OCI-M2 (cell line): ENCODE data around the gene ECE1.

Source experiments
- DNase-seq: peaks from one replicate; lab custom pipeline; 2025; ENCODE audit not compliant: unreplicated experiment; lab: John Stamatoyannopoulos, UW

The ECE1 gene

GRCh38 chr1:21325731-21326387 is 35.6 kb upstream of the ECE1 start:
- no peak for DNase-seq

GRCh38 chr1:21325231-21325718 is 35.0 kb upstream of the ECE1 start:
- DNase-seq: no peak

GRCh38 chr1:21324368-21325141 is 34.3 kb upstream of the ECE1 start:
- DNase-seq: peak; percentile 62

- DNase-seq: no peak
These were observed 32.8 kb upstream of the ECE1 start for GRCh38 chr1:21323091-21323490.

- no peak for DNase-seq
These were observed 32.4 kb upstream of the ECE1 start for GRCh38 chr1:21322681-21323016.

DNA sequence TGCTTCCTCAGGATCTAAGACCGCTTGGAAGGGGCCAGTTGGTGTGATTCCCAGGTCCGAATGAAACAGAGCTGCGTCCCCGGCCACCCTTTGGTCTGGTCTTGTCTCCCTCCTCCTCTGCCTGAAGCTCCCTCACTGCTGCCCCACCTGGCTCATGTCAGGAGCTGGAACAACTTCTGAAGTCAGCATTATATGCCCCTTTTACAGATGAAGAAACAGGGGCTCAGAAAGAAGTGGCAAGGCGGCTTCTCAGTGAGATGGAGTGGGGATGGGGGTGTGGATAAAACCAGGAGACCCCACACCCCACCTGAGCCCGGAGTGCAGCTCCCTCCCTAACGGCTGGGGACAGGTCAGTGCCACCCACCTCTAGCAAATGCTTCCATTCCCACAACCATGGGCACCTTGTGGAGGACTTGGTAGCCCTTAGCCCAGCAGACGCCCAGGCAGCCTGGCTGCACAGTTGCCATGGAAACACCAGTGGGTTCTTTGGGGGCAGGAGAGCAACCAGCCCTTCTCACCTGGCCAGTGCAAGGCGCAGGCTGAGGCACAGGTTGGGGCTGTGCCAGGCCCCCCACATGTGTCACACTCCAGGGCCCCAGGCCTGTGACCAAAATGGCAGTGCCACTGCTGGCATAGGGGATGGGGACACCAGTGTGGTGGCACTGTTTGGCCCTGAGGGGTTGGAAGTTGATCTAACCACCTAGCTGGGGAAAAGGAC is 31.9 kb upstream of the ECE1 start:
- DNase-seq: no peak

DNA sequence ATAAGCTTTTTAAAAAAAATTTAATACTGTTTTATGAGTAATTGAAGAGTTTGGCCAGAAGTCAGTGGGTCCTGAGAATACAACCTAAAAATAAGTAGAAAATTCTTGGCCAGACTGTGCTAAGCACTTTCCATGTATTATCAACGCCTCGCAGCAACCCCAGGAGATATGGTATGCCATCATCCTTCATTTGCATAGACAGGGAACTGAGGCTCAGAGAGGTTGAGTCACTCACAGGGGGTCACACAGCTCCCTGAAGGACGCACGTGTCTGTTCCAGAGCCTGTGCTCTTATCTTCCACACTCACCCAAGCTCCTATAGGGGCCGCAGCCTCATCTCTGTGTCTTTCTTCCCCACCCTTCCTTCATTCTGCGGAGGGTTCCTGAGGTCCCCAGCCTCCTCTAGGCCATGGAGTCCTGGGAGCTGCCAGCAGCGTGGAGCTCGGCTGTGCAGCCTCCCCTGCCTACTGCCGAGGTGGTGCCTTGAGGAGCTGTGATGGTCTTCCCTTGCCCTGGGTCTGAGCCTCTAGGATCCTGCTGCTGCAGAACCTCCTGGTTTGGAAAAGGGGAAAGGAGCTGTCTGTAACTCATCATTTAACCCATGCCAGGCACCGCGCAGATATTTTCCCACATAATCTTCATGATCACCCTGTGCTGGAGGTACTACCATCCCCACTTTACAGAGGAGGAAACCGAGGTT is 30.3 kb upstream of the ECE1 start:
- DNase-seq: no peak

- peak; percentile 21 for DNase-seq
These were observed 29.5 kb upstream of the ECE1 start for GRCh38 chr1:21319447-21320407.

GRCh38 chr1:21318714-21319159 is 28.5 kb upstream of the ECE1 start:
- DNase-seq: no peak

DNA sequence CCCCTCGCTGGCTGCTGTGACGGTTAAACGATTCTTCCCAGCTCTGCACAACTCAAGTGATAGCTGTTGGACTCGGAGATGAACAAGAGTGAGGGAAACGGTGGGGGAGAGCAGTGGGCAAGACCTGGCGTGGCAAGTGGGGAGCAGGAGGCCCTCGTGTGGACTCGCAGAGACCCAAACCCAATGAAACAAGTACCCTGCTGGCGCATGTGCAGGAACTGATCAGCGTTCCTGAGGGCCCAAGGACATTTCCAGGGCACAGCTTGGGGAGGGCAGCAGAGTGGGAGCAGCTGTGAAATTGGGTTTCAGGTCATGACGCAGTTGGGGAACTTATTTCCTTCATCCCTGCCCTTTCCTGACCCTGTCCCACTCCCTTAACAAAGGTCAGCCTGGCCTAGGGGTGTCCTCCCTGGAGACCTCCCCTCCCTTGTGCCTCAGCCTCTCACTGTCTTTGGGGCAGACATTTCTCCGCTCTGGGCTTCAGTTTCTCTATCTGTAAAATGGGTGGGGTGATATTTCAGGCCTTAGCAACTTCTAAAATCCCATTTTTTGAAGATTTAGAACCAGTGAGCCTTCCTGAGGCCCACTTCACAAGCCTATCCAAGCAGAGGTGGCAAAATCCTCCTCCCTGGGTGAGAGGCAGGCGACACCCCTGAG is 27.9 kb upstream of the ECE1 start:
- DNase-seq: no peak

DNA sequence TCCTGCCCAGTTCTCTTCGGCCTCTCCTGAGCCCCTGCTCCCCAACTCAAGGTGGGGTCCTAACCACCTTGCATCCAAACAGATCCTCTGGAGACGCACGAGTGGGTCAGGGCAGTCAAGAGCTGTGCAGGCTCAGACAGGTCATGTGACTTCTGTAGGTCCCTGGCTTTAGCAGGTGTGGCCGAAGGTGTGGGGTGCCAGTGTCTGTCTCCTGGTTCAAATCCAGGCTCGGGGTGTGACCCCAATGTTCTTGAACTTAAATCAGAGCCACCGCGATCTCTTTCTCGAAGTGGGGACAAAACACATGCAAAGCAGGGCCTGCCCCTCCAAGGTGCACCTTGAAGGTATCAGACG is 27.4 kb upstream of the ECE1 start:
- no peak for DNase-seq

DNA sequence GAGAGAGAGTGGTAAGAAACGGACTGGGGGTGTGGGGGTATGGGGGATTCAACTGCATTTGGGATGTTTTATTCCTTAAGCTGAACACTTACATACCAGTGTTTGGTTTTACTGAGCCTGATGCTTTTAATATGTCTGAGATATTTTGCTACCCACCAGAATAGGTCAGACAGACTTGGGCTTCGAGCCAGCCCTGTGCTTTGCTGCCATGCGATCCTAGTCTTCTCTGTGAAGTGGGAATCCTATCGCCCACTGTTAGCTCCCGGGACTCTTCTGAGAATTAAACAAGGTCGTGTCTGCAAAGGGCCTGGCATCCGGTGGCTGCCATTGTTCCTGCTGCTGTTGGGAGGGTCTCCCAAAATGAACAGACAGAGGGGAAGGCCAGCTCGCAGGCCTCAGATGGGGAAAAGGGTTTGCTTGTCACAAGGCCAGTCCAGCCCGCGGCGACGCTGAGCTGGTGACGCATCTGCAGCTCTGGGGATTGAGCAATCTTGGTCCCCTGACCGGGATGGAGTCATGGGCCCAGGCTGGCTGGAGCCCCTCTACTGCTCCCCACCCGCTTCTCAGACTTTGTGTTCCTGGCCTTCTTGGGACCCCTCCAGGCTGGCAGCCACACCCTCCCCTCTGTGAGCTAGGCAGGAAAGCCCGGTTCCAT is 26.9 kb upstream of the ECE1 start:
- no peak for DNase-seq

DNA sequence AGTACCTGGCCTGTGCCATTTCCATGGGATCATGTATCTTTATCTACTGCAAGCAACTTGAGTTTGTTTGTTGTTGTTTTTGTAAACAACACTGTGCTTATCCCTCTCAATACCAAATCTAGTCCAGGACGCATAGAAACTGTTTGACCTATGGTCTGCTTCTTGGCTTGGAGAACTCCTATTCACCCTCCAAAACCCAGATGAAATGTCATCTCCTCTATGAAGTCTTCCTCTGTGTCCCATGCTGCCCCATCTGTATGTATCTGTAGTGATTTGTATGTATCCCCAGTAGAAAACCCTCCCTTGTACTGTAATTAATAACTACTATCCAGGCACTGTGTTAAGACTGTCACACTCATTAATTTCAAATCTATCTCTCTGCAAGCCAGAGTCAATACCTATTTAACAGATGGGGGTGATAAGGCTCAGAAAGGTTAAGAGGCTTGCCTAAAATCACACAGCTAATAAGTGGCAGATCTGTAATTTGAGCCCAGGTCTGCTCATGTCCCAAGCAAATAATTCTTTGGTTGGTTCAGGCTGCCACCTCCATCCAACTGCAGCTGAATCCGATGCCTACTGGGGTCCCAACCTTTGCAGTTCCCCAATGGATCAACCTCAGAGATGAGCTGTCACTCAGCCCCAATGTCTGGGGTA is 24.6 kb upstream of the ECE1 start:
- no peak for DNase-seq

- DNase-seq: no peak
These were observed 23.8 kb upstream of the ECE1 start for GRCh38 chr1:21313886-21314721.

GRCh38 chr1:21313203-21313885 is 23.1 kb upstream of the ECE1 start:
- no peak for DNase-seq

GRCh38 chr1:21312407-21312992 is 22.2 kb upstream of the ECE1 start:
- DNase-seq: no peak

- DNase-seq: no peak
These were observed 20.8 kb upstream of the ECE1 start for GRCh38 chr1:21311016-21311415.
